BE2C (cell line): ENCODE results near the gene MAGI1.
"Not testable (repeated sequence)": the region's sequence is repeated elsewhere in the genome, so short reads cannot be mapped to it uniquely, and the experiment has no call there.

Source experiments
- DNase-seq: peaks from one replicate; pipeline ENCODE4 v3.0.0-alpha.2; 2020
- H3K27me3 ChIP-seq: fragments of 250-450 bp; sonication (Bioruptor Pico); 2 replicates; pipeline ENCODE4 v1.5.1; 2020; ENCODE audit warnings: mild to moderate bottlenecking
- H3K36me3 ChIP-seq: fragments of 250-450 bp; sonication (Bioruptor Pico); 2 replicates; pipeline ENCODE4 v1.5.1; 2020; ENCODE audit warnings: mild to moderate bottlenecking
- H3K4me1 ChIP-seq: fragments of 250-450 bp; sonication (Bioruptor Pico); 2 replicates; pipeline ENCODE4 v1.5.1; 2020
- H3K4me3 ChIP-seq: 2 replicates; pipeline ENCODE4 v1.5.1; 2011; ENCODE audit warnings: low read depth, low read length
- H3K9me3 ChIP-seq: fragments of 250-450 bp; sonication (Bioruptor Pico); 2 replicates; pipeline ENCODE4 v1.5.1; 2020
- TF ChIP-seq, protein P1 (sequence below): IDR thresholded peaks from 2 replicates; pipeline ENCODE4 v1.5.1; 2012; ENCODE audit warnings: mild to moderate bottlenecking, low read depth, low read length

MAGI1 gene

DNA sequence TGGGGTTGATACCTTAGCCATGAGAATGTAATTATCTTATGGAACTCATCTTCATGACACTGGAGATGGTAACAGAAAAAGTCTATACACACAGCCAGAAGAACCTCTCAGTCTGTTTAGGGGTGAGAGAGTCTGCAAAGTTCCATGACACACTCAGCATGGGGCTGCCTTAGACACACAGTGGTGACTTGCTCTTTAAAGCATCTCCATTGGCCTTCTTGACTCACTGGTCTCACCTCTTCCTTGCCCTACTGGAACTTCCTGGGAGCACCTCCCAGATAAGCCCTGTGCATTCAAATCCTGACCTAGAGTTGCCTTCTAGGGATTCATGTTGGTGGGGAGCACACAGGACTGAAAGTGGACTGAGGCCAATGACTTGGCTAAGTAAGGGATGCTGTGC, 9.3 kb downstream of the MAGI1 start:
- TF ChIP-seq, protein P1, sequence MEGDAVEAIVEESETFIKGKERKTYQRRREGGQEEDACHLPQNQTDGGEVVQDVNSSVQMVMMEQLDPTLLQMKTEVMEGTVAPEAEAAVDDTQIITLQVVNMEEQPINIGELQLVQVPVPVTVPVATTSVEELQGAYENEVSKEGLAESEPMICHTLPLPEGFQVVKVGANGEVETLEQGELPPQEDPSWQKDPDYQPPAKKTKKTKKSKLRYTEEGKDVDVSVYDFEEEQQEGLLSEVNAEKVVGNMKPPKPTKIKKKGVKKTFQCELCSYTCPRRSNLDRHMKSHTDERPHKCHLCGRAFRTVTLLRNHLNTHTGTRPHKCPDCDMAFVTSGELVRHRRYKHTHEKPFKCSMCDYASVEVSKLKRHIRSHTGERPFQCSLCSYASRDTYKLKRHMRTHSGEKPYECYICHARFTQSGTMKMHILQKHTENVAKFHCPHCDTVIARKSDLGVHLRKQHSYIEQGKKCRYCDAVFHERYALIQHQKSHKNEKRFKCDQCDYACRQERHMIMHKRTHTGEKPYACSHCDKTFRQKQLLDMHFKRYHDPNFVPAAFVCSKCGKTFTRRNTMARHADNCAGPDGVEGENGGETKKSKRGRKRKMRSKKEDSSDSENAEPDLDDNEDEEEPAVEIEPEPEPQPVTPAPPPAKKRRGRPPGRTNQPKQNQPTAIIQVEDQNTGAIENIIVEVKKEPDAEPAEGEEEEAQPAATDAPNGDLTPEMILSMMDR: no peak
- no peaks in the 10 kb centered on the region for H3K9me3 ChIP-seq
- H3K4me1 ChIP-seq: no peaks in the 10 kb centered on the region
- no peaks in the 10 kb centered on the region for H3K36me3 ChIP-seq
- H3K27me3 ChIP-seq: no peaks in the 10 kb centered on the region
- no peak overlapping the region for H3K4me3 ChIP-seq
- no peak for DNase-seq

- no peak for DNase-seq
- no peaks in the 10 kb centered on the region for H3K9me3 ChIP-seq
- H3K27me3 ChIP-seq: no peaks in the 10 kb centered on the region
- TF ChIP-seq, protein P1: no peak
- no peaks in the 10 kb centered on the region for H3K4me1 ChIP-seq
- no peak overlapping the region for H3K4me3 ChIP-seq
- no peaks in the 10 kb centered on the region for H3K36me3 ChIP-seq
Measured at GRCh38 chr3:66029014-66029413, 9.7 kb downstream of the MAGI1 start.

DNA sequence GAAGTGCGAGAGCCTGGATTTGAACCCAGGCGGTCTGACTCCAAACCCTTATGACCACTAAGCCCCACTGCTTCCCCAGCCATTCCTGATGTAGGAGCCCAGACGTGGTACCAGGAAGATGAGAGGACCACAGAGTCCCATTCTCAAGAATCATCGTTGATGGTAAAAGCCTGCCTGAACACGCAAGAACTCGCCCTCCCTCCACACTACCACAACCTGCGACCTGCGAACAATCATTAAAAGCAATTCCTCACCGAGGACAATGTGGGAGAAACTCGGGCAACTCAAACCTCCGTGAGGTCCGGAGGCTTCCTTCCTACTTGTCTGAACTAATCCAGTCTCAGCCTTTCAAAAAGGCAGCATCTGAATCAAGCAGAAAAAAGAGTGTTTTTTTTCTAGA, 10.3 kb downstream of the MAGI1 start:
- DNase-seq: no peak
- TF ChIP-seq, protein P1: no peak
- Histone ChIP-seq H3K9me3 (no peaks in the 10 kb centered on the region), H3K36me3 (no peaks in the 10 kb centered on the region), H3K27me3 (no peaks in the 10 kb centered on the region), H3K4me1 (no peaks in the 10 kb centered on the region), H3K4me3 (no peak overlapping the region)

GRCh38 chr3:66027099-66027498, 11.6 kb downstream of the MAGI1 start:
- not testable (repeated sequence) for H3K4me1 ChIP-seq

GRCh38 chr3:66023738-66024385, 14.9 kb downstream of the MAGI1 start:
- Histone ChIP-seq H3K4me1 (no peaks in the 10 kb centered on the region), H3K27me3 (no peaks in the 10 kb centered on the region), H3K4me3 (no peak overlapping the region), H3K9me3 (no peaks in the 10 kb centered on the region), H3K36me3 (no peaks in the 10 kb centered on the region)
- no peak for DNase-seq
- TF ChIP-seq, protein P1: no peak

More at GRCh38 chr3:66027099-66027498, 11.6 kb downstream of the MAGI1 start:
- not testable (repeated sequence) for DNase-seq, H3K9me3 ChIP-seq, H3K36me3 ChIP-seq, H3K4me3 ChIP-seq, H3K27me3 ChIP-seq

DNA sequence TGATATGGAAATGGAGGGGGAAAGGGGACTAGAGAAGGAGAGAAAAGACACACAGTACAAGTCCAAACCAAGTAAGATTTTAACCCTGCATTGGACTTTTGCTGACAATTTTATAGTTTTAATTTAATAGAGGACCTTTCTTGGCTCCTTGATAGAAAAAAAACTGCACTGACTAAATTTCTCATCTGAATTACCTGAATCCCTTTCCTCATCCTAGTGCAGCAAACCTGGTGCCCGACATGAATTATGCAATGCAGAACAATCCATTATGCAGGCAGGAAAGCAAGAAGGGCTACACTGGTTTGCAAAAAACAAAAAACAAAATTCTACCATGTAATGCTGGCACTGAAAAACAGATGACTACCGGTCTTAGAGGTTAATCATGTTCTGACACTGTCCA, 15.5 kb downstream of the MAGI1 start:
- DNase-seq: no peak
- H3K4me1 ChIP-seq: no peaks in the 10 kb centered on the region
- H3K36me3 ChIP-seq: no peaks in the 10 kb centered on the region
- H3K4me3 ChIP-seq: no peak overlapping the region
- no peaks in the 10 kb centered on the region for H3K9me3 ChIP-seq
- no peaks in the 10 kb centered on the region for H3K27me3 ChIP-seq
- TF ChIP-seq, protein P1: no peak
